Suprapubic skin (tissue), 4 donors: ENCODE data around the gene STK24. TPM values are rescaled to one million over a fixed set of nuclear protein-coding genes. Genes with fewer than 3 reads are reported as not detected.

Experiments used
- DNase-seq, 2 donors: peaks; one replicate each; pipeline ENCODE4 v3.0.0-alpha.2; 2019; ENCODE audit warnings: low spot score in 2 of 2
- H3K27ac ChIP-seq: fragments of 200-600 bp; sonication (generic); one replicate; pipeline ENCODE4 v1.5.1; 2019
- H3K27me3 ChIP-seq: fragments of 200-600 bp; sonication (generic); one replicate; pipeline ENCODE4 v1.5.1; 2019
- H3K36me3 ChIP-seq: fragments of 200-600 bp; sonication (generic); one replicate; pipeline ENCODE4 v1.5.1; 2019
- H3K4me1 ChIP-seq: fragments of 200-600 bp; sonication (generic); one replicate; pipeline ENCODE4 v1.5.1; 2019
- H3K4me3 ChIP-seq: fragments of 200-600 bp; sonication (generic); one replicate; pipeline ENCODE4 v1.5.1; 2019; ENCODE audit warnings: mild to moderate bottlenecking
- H3K9me3 ChIP-seq: fragments of 200-600 bp; sonication (generic); one replicate; pipeline ENCODE4 v1.5.1; 2019
- EP300 ChIP-seq: sonication (generic); formaldehyde crosslinking; IDR thresholded peaks from one replicate; pipeline ENCODE4 v1.6.1; 2017; ENCODE audit warnings: antibody characterized with exemption
- POLR2A ChIP-seq, 2 donors: fragments of 450-650 bp; IDR thresholded peaks; one replicate each; pipeline ENCODE4 v1.6.1; 2017; ENCODE audit warnings: antibody characterized with exemption in 2 of 2, mild to moderate bottlenecking in 2 of 2, moderate library complexity in 2 of 2
- POLR2AphosphoS5 ChIP-seq, 3 donors: sonication (generic); formaldehyde crosslinking; IDR thresholded peaks; one replicate each; pipeline ENCODE4 v1.6.1; 2017; ENCODE audit warnings: antibody characterized with exemption in 3 of 3
- WGBS: methylation state at CpG from one replicate; pipeline ENCODE4 v1.1.5; 2018; 5-methylcytosine and 5-hydroxymethylcytosine counted together
- total RNA-seq, 4 donors: library from RNA; depleted of rRNA; stranded (reverse); fragments of >200 nt; gene quantifications; one replicate each; pipeline ENCODE4 v1.1.0, GENCODE V29; 2016
- TF ChIP-seq, protein P1 (sequence below), 2 donors: fragments of 200-600 bp in 1 of 2; fragments of 450-650 bp in 1 of 2; sonication (generic) in 1 of 2; IDR thresholded peaks; one replicate each; pipeline ENCODE4 v1.5.1; 2016 to 2019; ENCODE audit warnings: antibody characterized with exemption in 2 of 2, mild to moderate bottlenecking in 1 of 2, moderate library complexity in 1 of 2

The STK24 gene
- total RNA-seq, 4 donors from 2014 or later = 132 to 200 (median 176) TPM

DNA sequence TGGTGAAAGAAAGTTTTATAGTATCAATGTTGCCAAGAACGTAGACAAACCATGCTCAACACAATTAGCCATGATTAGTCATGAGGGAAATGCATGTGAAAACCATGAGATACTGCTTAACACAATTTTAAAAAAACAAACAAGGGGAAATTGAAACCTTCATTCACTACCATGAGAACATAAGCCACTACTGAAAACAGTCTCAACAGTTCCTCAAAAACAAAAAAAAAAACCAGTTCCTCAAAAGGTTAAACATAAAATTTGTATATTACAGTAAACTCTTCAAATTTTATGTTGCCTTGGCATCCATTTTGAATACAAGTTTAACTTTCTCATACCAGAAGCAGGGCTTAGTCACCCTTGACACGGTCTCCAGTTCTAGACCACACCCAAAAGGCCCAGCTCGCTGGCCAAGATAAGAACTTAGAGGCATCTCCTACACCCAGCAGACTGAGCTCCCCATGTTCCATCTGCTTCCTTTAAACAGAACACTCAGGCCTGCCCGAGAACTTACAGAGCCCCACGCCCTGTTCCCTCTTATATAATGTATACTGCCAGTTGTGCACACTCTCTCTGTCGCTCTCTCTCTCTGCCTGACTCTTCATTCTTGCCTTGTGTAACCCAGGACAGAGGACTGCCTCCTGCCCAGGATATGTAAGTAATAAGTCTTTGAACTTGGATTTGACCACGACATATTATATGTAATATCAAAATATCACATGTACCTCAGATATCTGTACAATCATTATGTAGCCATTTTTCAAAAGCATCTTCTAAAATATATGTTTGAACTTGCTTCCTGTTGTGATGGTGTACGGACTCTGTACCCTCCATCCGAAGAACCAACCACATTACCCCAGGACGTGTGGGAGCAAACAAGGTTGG, 67.4 kb downstream of the STK24 start:
- TF ChIP-seq POLR2A (IDR thresholded peaks at IDR 0.05) (no peak), POLR2AphosphoS5 (IDR thresholded peaks at IDR 0.05) (peak in 1 of 3 donors; percentile 34)
- no peaks in the 10 kb centered on the region for H3K9me3 ChIP-seq
- WGBS = 53% methylated on average over 10 of the region's 10 CpGs
- no peaks in the 10 kb centered on the region for H3K27me3 ChIP-seq
- H3K4me1 ChIP-seq = peaks cover 94% of the 10 kb centered on the region
- peaks cover 11% of the 10 kb centered on the region for H3K36me3 ChIP-seq
- H3K4me3 ChIP-seq = no peak overlapping the region
- peak overlapping the region; percentile 73 for H3K27ac ChIP-seq
- peak in 1 of 2 donors; percentile 84 for DNase-seq

DNA sequence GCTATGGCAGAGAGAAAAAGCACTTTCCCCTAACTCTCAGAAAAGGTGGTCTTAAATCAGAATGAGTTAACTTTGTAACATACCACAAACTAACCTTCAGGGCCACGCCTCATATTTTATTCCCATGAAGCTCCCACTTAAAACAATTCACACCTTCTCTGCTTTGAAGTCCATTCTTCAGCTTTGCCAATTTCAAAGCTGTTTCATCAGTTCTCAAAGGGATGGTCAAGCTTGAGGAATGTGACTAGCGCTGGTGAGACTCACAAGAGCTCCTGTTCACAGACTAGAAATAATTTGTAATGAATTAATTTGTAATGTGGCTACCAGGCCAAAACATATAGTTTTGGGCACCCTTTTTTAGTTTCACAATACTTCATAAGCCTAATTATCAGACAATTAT, 68.2 kb downstream of the STK24 start:
- peaks cover 14% of the 10 kb centered on the region for H3K36me3 ChIP-seq
- no peaks in the 10 kb centered on the region for H3K27me3 ChIP-seq
- no peak overlapping the region for H3K4me3 ChIP-seq
- WGBS = 61% methylated on average over 2 of the region's 2 CpGs
- no peak for DNase-seq
- TF ChIP-seq, protein P1, sequence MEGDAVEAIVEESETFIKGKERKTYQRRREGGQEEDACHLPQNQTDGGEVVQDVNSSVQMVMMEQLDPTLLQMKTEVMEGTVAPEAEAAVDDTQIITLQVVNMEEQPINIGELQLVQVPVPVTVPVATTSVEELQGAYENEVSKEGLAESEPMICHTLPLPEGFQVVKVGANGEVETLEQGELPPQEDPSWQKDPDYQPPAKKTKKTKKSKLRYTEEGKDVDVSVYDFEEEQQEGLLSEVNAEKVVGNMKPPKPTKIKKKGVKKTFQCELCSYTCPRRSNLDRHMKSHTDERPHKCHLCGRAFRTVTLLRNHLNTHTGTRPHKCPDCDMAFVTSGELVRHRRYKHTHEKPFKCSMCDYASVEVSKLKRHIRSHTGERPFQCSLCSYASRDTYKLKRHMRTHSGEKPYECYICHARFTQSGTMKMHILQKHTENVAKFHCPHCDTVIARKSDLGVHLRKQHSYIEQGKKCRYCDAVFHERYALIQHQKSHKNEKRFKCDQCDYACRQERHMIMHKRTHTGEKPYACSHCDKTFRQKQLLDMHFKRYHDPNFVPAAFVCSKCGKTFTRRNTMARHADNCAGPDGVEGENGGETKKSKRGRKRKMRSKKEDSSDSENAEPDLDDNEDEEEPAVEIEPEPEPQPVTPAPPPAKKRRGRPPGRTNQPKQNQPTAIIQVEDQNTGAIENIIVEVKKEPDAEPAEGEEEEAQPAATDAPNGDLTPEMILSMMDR (IDR thresholded peaks at IDR 0.05) = no peak
- TF ChIP-seq POLR2AphosphoS5 (IDR thresholded peaks at IDR 0.05) = no peak
- no peak for TF ChIP-seq EP300
- no peak for TF ChIP-seq POLR2A (IDR thresholded peaks at IDR 0.05)
- H3K27ac ChIP-seq = peak overlapping the region; percentile 73
- H3K4me1 ChIP-seq = peaks cover 96% of the 10 kb centered on the region
- no peaks in the 10 kb centered on the region for H3K9me3 ChIP-seq

DNA sequence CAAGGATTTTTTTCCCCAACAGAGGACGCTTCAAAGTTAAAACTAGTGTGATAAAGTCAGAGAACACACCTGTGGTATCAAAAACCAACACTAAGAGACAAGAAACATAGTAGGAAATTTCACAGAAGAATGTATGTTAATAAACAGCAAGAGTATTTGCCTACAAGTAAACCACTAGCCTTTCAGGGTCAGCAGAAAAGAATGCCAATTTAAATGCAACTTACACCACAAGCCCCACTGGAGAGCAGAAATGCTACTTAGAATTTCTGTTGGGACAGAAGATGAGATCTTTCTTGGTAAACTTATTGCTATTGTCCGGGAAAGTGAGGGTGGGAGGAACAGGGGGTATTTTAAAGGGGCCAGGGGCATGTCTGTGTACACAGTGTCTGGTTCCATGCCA, 68.6 kb downstream of the STK24 start:
- no peaks in the 10 kb centered on the region for H3K9me3 ChIP-seq
- H3K4me1 ChIP-seq = peaks cover 96% of the 10 kb centered on the region
- H3K4me3 ChIP-seq = no peak overlapping the region
- DNase-seq = no peak
- H3K36me3 ChIP-seq = peaks cover 12% of the 10 kb centered on the region
- WGBS = 81% methylated on average over 2 of the region's 2 CpGs
- no peaks in the 10 kb centered on the region for H3K27me3 ChIP-seq
- H3K27ac ChIP-seq = peak overlapping the region; percentile 73
- TF ChIP-seq, protein P1 (IDR thresholded peaks at IDR 0.05) = no peak
- TF ChIP-seq POLR2A (IDR thresholded peaks at IDR 0.05) (no peak), POLR2AphosphoS5 (IDR thresholded peaks at IDR 0.05) (no peak), EP300 (no peak)

DNA sequence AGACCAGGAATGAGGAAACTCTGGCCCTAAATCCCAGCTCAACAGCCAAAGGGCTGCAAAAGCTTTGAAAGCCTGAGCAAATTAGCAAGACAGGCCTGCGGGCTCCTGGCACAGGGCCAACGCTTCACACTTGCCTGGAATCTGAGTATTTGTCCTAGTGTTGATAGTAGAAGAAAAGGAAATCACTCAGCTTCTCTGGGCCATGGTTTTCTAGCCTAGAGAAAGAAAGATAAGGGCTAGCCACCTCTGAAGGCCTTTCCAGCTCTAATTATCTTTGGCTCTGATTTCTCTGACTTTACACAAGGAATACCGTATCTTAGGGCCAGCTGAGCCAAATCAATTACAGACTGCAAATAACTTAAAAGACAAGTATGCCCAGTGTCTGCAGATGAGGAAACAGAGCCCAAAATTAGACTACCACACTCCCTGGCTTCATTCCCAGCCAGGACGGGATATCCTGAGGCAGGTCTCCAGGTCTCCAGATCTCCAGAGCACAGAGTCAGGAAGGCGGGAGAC, 69.6 kb downstream of the STK24 start:
- Histone ChIP-seq H3K9me3 (no peaks in the 10 kb centered on the region), H3K36me3 (peaks cover 4% of the 10 kb centered on the region), H3K27ac (peak overlapping the region; percentile 73), H3K27me3 (no peaks in the 10 kb centered on the region), H3K4me3 (no peak overlapping the region), H3K4me1 (peaks cover 96% of the 10 kb centered on the region)
- DNase-seq = peak in 1 of 2 donors; percentile 80
- 19% methylated on average over 5 of the region's 5 CpGs for WGBS
- TF ChIP-seq EP300 = no peak
- TF ChIP-seq, protein P1 (IDR thresholded peaks at IDR 0.05) = no peak
- TF ChIP-seq POLR2A (IDR thresholded peaks at IDR 0.05) = no peak
- TF ChIP-seq POLR2AphosphoS5 (IDR thresholded peaks at IDR 0.05) = no peak

DNA sequence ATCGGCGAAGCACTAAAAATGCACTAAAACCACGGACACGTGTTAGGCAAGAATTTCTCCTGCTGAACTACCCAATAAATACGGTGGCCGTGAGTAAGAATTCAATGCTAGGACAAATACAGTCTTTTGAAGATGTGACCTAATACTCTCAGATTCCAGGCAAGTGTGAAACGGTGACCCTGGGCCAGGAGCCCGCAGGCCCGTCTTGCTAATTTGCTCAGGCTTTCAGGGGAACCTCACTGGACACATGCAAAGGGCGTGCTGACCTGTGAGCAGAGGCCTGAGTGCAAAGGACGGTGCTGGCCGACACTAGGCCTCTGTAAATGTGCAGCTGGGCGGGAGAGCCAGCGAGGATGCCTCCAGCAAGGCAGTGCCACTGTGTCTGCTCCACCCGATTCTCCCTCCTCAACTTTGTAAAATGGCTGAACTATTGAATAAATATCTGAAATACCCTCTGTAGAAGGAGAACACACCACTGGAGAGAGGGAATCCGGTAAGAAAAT, 70.1 kb downstream of the STK24 start:
- H3K27me3 ChIP-seq = no peaks in the 10 kb centered on the region
- peaks cover 96% of the 10 kb centered on the region for H3K4me1 ChIP-seq
- peaks cover 4% of the 10 kb centered on the region for H3K36me3 ChIP-seq
- TF ChIP-seq, protein P1 (IDR thresholded peaks at IDR 0.05) = no peak
- TF ChIP-seq POLR2AphosphoS5 (IDR thresholded peaks at IDR 0.05) = no peak
- TF ChIP-seq EP300 = no peak
- no peak for TF ChIP-seq POLR2A (IDR thresholded peaks at IDR 0.05)
- H3K9me3 ChIP-seq = no peaks in the 10 kb centered on the region
- H3K4me3 ChIP-seq = no peak overlapping the region
- DNase-seq = peak in 1 of 2 donors; percentile 56
- 83% methylated on average over 14 of the region's 16 CpGs for WGBS
- H3K27ac ChIP-seq = peak overlapping the region; percentile 73
